ENCODE results near the gene GPHN. TPM values are rescaled to one million over a fixed set of nuclear protein-coding genes. Genes with fewer than 3 reads are reported as not detected.

GPHN gene
- total RNA-seq, 1 experiment from 2014 or later = 23.4 TPM

- H3K27ac ChIP-seq (ENCODE audit: low read length) = no peak overlapping the region
- H3K9me3 ChIP-seq (ENCODE audit: low read length) = no peaks in the 10 kb centered on the region
- no peak for DNase-seq
- H2AFZ ChIP-seq (ENCODE audit: low read length) = no peak overlapping the region
- no peaks in the 10 kb centered on the region for H3K27me3 ChIP-seq (ENCODE audit: low read length)
- peaks cover 31% of the 10 kb centered on the region for H3K36me3 ChIP-seq (ENCODE audit: low read depth, low read length)
- no peak for ATAC-seq
- no peak overlapping the region for H3K4me2 ChIP-seq (ENCODE audit: low read length)
- no peak overlapping the region for H3K4me3 ChIP-seq (ENCODE audit: low read length)
- intact Hi-C loops (cut with micrococcal nuclease) = no loop called here
- no peaks in the 10 kb centered on the region for H3F3A ChIP-seq (ENCODE audit: low read length, unreplicated experiment)
- BruUV-seq (replicated peaks) = no TSS peak
- no peaks in the 10 kb centered on the region for H3K9me2 ChIP-seq (replicated peaks; ENCODE audit: low read length)
- H4K20me1 ChIP-seq (ENCODE audit: low read length) = no peaks in the 10 kb centered on the region
- no peaks in the 10 kb centered on the region for H3K4me1 ChIP-seq (ENCODE audit: insufficient read depth, low read length)
- no peaks in the 10 kb centered on the region for H3K79me2 ChIP-seq (ENCODE audit: low read length)
- TF ChIP-seq EZH2 (IDR thresholded peaks at IDR 0.05; ENCODE audit: low read length, unreplicated experiment) (no peak), CTCF (conservative IDR thresholded peaks at IDR 0.05; ENCODE audit: low read depth, low read length) (no peak), EZH2phosphoT487 (IDR thresholded peaks at IDR 0.05; ENCODE audit: borderline replicate concordance, low read length) (no peak)
- no peak overlapping the region for H3K9ac ChIP-seq (ENCODE audit: low read length)
- ChIA-PET POLR2A (ENCODE audit: unreplicated experiment) (no interaction called here), CTCF (no interaction called here)
These were observed 305.7 kb downstream of the GPHN start for GRCh38 chr14:66813636-66814035.

GRCh38 chr14:66815687-66816086, 307.7 kb downstream of the GPHN start:
- Histone ChIP-seq H3K27ac (ENCODE audit: low read length) (no peak overlapping the region), H3K4me3 (ENCODE audit: low read length) (no peak overlapping the region), H3K9ac (ENCODE audit: low read length) (no peak overlapping the region), H4K20me1 (ENCODE audit: low read length) (no peaks in the 10 kb centered on the region), H3F3A (ENCODE audit: low read length, unreplicated experiment) (no peaks in the 10 kb centered on the region), H3K79me2 (ENCODE audit: low read length) (no peaks in the 10 kb centered on the region), H3K27me3 (ENCODE audit: low read length) (no peaks in the 10 kb centered on the region), H3K9me3 (ENCODE audit: low read length) (no peaks in the 10 kb centered on the region), H3K4me2 (ENCODE audit: low read length) (no peak overlapping the region), H2AFZ (ENCODE audit: low read length) (no peak overlapping the region), H3K36me3 (ENCODE audit: low read depth, low read length) (peaks cover 31% of the 10 kb centered on the region), H3K4me1 (ENCODE audit: insufficient read depth, low read length) (no peaks in the 10 kb centered on the region), H3K9me2 (replicated peaks; ENCODE audit: low read length) (no peaks in the 10 kb centered on the region)
- POLR2A ChIA-PET (ENCODE audit: unreplicated experiment) = no interaction called here
- CTCF ChIA-PET = no interaction called here
- intact Hi-C loops (cut with micrococcal nuclease) = no loop called here
- no peak for DNase-seq
- ATAC-seq = no peak
- TF ChIP-seq CTCF (conservative IDR thresholded peaks at IDR 0.05; ENCODE audit: low read depth, low read length) (no peak), EZH2phosphoT487 (IDR thresholded peaks at IDR 0.05; ENCODE audit: borderline replicate concordance, low read length) (no peak), EZH2 (IDR thresholded peaks at IDR 0.05; ENCODE audit: low read length, unreplicated experiment) (no peak)
- no TSS peak for BruUV-seq (replicated peaks)

- H3K36me3 ChIP-seq (ENCODE audit: low read depth, low read length) = no peaks in the 10 kb centered on the region
- no peaks in the 10 kb centered on the region for H3K9me3 ChIP-seq (ENCODE audit: low read length)
- H3K27me3 ChIP-seq (ENCODE audit: low read length) = no peaks in the 10 kb centered on the region
- H3K79me2 ChIP-seq (ENCODE audit: low read length) = no peaks in the 10 kb centered on the region
- no peaks in the 10 kb centered on the region for H4K20me1 ChIP-seq (ENCODE audit: low read length)
- H3K4me3 ChIP-seq (ENCODE audit: low read length) = no peak overlapping the region
- TF ChIP-seq CTCF (conservative IDR thresholded peaks at IDR 0.05; ENCODE audit: low read depth, low read length) (no peak), EZH2phosphoT487 (IDR thresholded peaks at IDR 0.05; ENCODE audit: borderline replicate concordance, low read length) (no peak)
- no peaks in the 10 kb centered on the region for H3F3A ChIP-seq (ENCODE audit: low read length, unreplicated experiment)
- no peak overlapping the region for H3K27ac ChIP-seq (ENCODE audit: low read length)
- intact Hi-C loops (cut with micrococcal nuclease) = loop anchor here (5.0 kb wide), 1 partner anchor 87 kb away; no protein-coding TSS in a partner anchor
- no peaks in the 10 kb centered on the region for H3K9me2 ChIP-seq (replicated peaks; ENCODE audit: low read length)
- ATAC-seq (no peak), DNase-seq (no peak)
- H2AFZ ChIP-seq (ENCODE audit: low read length) = no peak overlapping the region
- H3K4me1 ChIP-seq (ENCODE audit: insufficient read depth, low read length) = no peaks in the 10 kb centered on the region
- no TSS peak for BruUV-seq (replicated peaks)
- H3K4me2 ChIP-seq (ENCODE audit: low read length) = no peak overlapping the region
- no peak overlapping the region for H3K9ac ChIP-seq (ENCODE audit: low read length)
- CTCF ChIA-PET = interaction anchor here (0.6 kb wide), 1 partner anchor 215 kb away, joined by 3 read pairs; no protein-coding TSS in a partner anchor
- POLR2A ChIA-PET (ENCODE audit: unreplicated experiment) = no interaction called here
These were observed 316.3 kb downstream of the GPHN start for GRCh38 chr14:66824251-66824650.

All from PC-3 (cell line).